HG02571 (cell line): ENCODE data around the gene SYF2.
"Not testable (repeated sequence)": the region's sequence is repeated elsewhere in the genome, so short reads cannot be mapped to it uniquely, and the experiment has no call there.

Source experiments
- ATAC-seq: cut with Tn5 transposase; IDR thresholded peaks from one replicate; pipeline ENCODE4 v1.9.1; 2021; ENCODE audit warnings: mild to moderate bottlenecking, moderate library complexity; ENCODE audit not compliant: unreplicated experiment

SYF2 gene

DNA sequence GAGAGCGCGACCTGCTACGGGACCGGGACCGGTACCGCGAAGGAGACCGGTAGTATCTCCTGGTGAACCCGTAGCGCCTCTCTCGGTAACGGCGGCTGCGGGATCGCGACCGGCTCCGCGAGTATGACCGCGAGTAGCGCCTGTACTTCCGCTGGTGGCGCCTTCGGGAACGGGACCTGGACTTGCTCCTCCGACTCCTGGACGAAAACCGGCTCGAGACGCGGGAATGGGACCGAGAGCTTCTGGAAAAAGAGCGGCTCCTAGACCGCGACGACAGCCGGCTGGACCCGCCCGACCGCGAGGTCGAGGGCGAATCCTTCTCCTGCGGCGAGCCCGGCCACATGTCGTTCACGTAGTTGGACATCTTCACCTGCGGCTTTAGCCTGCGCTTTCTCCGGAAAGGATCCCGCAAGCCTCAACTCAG, 14.3 kb upstream of the SYF2 start:
- ATAC-seq = peak; percentile 6

- ATAC-seq = no peak
These were observed 13.7 kb upstream of the SYF2 start for GRCh38 chr1:25245809-25246599.

DNA sequence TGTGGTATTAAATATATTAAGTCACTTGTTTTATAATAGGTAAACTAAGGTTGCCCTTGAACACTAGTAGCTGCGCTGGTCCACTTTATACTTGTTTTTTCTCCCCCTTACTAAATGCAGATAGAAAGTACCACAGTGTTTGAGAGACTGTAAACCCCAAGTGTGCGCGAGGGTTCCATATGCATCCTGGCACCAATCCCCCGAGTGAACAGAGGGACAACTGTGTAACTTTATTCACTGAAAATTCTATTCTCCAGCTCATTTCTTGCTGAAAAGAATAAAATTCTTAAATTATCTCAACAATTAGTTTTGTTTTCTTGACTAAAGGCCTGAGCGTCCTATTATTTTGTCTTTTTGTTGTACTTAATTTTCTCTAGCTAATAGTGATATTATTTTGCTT, 13.1 kb upstream of the SYF2 start:
- ATAC-seq = no peak

GRCh38 chr1:25243907-25244306, 11.6 kb upstream of the SYF2 start:
- no peak for ATAC-seq

GRCh38 chr1:25239681-25240541, 7.6 kb upstream of the SYF2 start:
- ATAC-seq = peak; percentile 61

DNA sequence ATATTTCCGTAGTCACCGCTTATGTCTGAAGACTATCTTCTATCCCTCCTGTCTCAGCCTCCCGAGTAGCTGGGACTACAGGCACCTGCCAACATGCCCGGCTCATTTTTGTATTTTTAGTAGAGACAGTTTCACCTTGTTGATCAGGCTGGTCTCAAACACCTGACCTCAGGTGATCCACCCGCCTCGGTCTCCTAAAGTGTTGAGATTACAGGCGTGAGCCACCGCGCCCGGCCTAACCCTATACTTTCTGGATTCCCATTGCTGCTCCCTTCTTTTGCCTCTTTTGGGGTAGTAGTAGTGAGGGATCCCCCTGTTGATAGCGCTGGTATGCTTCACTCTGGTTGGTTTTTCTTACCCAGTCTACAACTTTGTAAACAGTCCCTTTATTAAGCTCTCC, 5.7 kb upstream of the SYF2 start:
- ATAC-seq = no peak

GRCh38 chr1:25236261-25236660, 4.0 kb upstream of the SYF2 start:
- ATAC-seq = not testable (repeated sequence)

DNA sequence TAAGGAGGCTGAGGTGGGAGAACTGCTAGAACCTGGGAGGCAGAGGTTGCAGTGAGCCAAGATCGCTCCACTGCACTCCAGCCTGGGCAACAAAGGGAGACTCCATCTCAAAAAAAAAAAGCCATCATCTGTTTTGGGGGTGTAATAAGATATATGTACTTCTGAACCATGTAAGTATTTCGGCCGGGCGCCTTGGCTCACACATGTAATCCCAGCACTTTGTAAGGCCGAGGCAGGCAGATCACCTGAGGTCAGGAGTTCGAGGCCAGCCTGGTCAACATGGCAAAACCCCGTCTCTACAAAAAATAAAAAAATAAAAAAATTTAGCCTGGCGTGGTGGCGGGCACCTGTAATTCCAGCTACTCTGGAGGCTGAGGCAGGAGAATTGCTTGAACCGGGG, 3.1 kb upstream of the SYF2 start:
- ATAC-seq = not testable (repeated sequence)

GRCh38 chr1:25232866-25233784, 823 bp upstream of the SYF2 start:
- peak; percentile 58 for ATAC-seq

DNA sequence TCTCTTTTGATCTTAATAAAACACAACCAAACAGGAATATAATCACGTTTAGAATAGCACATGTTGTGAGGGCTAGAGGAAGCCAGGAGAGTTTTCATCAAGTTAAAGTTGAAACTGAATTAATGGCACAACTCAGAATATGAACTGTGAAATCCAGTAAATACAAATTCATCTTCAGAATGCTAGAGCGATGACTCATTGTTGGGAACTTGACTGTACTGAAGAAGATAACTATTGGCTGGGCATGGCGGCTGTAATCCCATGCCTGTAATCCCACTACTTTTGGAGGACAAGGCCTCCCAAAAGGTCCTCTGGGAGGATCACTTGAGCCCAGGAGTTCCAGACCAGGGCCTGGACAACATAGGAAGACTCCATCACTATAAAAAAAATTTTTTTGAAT, 8.8 kb downstream of the SYF2 start:
- ATAC-seq = no peak

- no peak for ATAC-seq
These were observed 9.7 kb downstream of the SYF2 start for GRCh38 chr1:25222606-25223005.

DNA sequence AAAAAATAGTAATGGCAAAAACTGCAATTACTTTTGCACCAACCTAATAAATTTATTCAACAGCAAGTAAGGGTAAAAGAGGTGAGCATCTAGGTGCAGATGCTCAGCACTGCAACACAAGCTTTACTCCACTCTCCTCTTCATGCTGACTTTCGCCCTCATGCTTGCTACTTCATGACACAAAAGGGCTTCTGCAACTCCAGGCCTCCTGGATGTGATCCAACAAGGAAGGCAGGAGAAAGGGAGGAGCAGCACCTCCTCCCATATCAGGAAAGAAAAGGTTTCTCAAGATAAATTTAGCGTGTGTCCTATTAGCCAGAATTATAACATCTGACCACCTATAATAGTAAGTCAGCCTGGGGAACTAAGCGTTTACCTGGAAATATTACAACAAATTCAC, 11.6 kb downstream of the SYF2 start:
- ATAC-seq = no peak

GRCh38 chr1:25219661-25220251, 12.5 kb downstream of the SYF2 start:
- ATAC-seq = no peak

DNA sequence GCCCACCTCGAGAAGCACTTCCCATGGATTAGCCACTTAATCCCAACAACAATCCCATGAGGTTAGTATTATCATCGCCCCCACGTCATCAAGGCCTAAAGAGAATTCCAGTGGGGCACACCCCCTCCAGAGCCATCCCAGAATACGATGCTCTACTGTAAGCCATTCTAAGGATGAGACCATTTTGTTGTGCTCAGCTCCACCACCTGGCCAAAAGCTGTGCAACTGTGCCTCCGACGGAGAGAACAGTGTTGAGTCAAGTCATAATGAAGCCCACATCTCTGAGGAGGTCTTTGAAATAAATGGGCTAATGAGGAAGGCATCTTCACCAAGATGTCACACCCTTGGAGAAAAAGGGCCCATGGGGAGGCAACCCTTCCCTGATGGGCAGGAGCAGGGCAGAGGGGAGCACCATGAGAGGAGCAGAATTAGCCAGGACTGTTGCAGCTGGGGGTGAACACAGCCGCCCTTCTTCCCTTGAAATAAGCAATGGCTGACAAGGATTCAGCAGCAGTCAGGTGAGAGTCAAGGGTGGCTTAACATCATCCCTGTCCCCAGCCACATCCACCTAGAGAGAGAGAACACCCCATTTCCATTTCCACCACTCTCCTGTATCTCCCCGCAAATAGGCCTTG, 14.6 kb downstream of the SYF2 start:
- no peak for ATAC-seq

DNA sequence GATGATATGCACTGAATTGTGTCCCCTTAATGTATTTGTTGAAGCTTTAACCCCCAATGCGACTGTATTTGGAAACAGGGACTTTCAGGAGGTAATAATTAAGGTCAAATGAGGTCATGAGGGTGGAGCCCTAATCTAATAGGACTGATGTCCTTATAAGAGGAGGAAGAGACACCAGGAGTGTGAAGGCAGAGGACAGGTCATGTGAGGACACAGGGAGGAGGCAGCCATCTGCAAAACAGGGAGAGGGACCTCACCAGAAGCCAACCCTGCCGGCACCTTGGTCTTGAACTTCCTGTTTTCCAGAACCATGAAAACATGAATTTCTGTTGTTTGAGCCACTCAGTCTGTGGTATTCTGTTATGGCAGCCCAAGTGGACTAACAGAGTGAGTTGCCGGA, 15.3 kb downstream of the SYF2 start:
- no peak for ATAC-seq

DNA sequence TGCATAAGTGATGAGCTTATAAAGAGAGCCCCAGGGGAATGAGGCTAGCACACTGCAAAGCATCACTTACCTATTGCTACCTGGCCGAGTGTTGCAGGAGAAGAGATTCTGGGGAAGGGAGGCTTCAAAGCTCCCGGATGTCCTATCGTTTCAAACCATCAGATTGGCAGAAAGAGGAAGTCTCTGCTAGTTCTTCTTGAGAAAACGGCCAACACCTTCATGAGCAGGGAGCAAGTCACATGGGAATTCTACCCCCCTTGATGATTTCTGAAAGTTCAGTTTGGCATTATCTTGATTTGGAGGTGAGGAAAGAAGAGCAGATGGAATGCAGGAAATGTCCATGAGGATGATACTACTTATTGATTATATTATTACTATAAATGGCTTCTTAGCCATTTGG, 16.2 kb downstream of the SYF2 start:
- ATAC-seq = no peak

GRCh38 chr1:25212725-25213124, 19.6 kb downstream of the SYF2 start:
- ATAC-seq = no peak

DNA sequence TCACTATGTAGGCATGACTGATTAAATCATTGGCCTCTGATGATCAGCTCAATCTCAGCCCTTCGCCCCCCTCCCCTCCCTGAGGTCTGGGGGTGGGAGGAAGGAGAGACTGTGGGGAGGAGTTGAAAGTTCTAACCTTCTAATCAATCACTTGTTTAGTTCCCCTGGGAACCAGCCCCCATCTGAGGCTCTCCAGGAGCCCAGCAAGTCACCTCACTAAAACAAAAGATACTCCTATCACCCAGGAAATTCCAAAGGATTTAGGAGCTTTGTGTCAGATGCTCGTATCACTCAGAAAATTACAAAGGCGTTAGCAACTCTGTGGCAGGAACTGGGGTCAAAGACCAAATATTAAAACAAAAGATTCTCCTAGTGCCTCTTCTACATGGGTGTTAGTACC, 21.6 kb downstream of the SYF2 start:
- no peak for ATAC-seq

DNA sequence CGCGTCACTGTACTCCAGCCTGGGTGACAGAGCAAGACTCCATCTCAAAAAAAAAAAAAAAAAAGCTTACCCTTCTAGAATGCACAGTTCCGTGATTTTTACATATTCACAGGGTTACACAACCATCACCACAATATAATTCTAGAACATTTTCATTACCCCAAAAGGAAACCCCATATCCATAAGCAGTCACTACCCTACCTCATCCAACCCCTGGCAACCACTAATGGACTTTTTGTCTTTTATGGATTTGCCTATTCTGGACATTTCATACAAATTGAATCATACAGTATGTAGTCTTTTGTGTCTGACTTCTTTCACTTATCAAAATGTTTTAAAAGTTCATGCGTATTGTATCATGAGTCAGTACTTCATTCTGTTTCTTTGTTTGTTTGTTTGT, 22.8 kb downstream of the SYF2 start:
- no peak for ATAC-seq

DNA sequence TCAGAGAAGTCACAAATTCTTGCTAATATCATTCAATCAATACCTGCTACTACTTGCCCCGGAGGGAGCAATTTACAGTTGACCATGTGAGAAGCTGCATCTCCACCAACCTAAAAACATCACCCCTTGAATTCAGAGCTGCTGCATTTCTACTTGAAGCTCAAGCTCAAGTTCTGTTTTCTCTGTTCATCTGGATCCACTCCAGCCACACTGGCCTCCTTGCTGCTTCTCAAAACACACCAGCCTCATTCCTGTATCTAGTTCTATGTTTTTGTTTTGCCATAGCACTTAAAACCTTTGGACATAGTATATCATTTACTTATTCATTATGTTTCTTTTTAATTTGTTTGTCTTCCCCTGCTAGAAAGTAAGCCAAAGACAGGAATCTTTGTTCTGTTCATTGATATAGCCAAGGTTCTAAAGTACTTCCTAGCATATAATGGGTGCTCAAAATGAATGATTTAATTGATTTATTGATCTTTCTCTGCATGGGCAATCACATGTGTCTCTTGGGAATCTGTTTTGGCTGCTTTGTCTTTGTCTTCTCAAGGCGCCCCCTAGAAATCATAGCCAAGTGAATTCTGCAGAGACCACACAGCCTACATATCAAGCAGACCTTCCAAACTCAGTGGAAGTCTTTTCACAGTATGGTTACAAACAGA, 23.6 kb downstream of the SYF2 start:
- no peak for ATAC-seq
